ENCODE results near the gene PHKA2.

DNA sequence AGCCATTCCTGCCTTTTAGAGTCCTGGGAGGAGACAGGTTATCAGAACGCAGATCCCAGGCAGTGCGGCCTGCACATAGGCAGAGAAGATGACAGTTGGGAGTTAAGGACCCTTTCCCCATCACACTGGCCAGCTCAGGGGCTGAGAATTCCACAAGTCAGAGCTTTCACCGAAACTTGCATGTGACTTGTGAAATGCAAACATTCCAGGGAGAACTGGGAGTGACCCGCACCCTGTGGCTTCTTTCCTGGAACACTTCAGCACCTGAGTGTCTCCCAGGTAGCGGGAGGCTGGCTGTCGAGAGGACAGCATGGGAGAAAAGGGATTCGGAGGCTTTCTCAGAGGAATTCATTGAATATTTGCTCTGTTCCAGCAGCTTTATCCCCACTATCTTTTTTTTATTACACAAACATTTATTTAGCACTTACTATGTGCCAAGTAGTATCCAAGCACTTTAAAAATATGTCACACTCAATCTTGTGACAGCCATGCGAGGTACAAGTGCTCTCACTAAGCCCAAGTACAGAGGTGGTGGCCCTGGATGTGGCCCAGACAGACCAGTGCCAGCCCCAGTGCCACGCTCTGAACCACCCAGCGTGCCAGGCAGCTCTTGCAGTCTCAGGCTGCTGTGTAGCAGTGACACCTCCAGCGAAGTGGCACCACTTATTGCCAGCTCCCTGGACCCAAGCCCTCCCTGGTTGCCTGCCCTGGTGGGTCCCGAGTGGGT, 100.5 kb downstream of the PHKA2 start:
- TF ChIP-seq, protein P1, sequence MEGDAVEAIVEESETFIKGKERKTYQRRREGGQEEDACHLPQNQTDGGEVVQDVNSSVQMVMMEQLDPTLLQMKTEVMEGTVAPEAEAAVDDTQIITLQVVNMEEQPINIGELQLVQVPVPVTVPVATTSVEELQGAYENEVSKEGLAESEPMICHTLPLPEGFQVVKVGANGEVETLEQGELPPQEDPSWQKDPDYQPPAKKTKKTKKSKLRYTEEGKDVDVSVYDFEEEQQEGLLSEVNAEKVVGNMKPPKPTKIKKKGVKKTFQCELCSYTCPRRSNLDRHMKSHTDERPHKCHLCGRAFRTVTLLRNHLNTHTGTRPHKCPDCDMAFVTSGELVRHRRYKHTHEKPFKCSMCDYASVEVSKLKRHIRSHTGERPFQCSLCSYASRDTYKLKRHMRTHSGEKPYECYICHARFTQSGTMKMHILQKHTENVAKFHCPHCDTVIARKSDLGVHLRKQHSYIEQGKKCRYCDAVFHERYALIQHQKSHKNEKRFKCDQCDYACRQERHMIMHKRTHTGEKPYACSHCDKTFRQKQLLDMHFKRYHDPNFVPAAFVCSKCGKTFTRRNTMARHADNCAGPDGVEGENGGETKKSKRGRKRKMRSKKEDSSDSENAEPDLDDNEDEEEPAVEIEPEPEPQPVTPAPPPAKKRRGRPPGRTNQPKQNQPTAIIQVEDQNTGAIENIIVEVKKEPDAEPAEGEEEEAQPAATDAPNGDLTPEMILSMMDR (IDR thresholded peaks at IDR 0.05): no peak
- no peak for TF ChIP-seq POLR2A (IDR thresholded peaks at IDR 0.05)

Data from lower leg skin (tissue), 3 donors.